T47D (cell line): ENCODE measurements around the gene MYOZ2.
"Not testable (repeated sequence)": the region's sequence is repeated elsewhere in the genome, so short reads cannot be mapped to it uniquely, and the experiment has no call there.

ENCODE experiments used
- DNase-seq, 2 experiments: peaks; one replicate each; pipeline versions ENCODE4 v3.0.0 to v3.0.0-alpha.2; 2011 to 2012; ENCODE audit warnings: low read depth in 1 of 2, low spot score in 1 of 2
- JUND ChIP-seq: IDR thresholded peaks from 2 replicates; pipeline ENCODE4 v1.6.1; 2012; ENCODE audit warnings: low read depth
- in situ Hi-C: cut with HindIII; loops from 2 replicates; pipeline ENCODE4 v1.10.0; 2016; ENCODE audit warnings: low sequenced_read_pairs, low pct_unique_long_range_greater_than_20kb

Gene MYOZ2

GRCh38 chr4:119138046-119138445 lies 2.4 kb downstream of the MYOZ2 start:
- DNase-seq, result no peak
- in situ Hi-C loops, result no loop called here
- TF ChIP-seq JUND, result no peak

GRCh38 chr4:119139311-119139710 lies 3.7 kb downstream of the MYOZ2 start:
- in situ Hi-C loops, result no loop called here
- DNase-seq, result no peak
- TF ChIP-seq JUND, result no peak

GRCh38 chr4:119139822-119140252 lies 4.2 kb downstream of the MYOZ2 start:
- in situ Hi-C loops, result no loop called here
- no peak for TF ChIP-seq JUND
- DNase-seq, result no peak

- in situ Hi-C loops, DNase-seq: not testable (repeated sequence)
Measured at GRCh38 chr4:119141283-119141682, 5.7 kb downstream of the MYOZ2 start.

- in situ Hi-C loops, result no loop called here
- no peak for DNase-seq
- TF ChIP-seq JUND, result no peak
Measured at GRCh38 chr4:119142833-119143232, 7.2 kb downstream of the MYOZ2 start.

- DNase-seq, in situ Hi-C loops: not testable (repeated sequence)
Measured at GRCh38 chr4:119143341-119143740, 7.7 kb downstream of the MYOZ2 start.

GRCh38 chr4:119149110-119149509 lies 13.5 kb downstream of the MYOZ2 start:
- in situ Hi-C loops, result no loop called here
- no peak for TF ChIP-seq JUND
- no peak for DNase-seq

- in situ Hi-C loops, result no loop called here
- TF ChIP-seq JUND, result no peak
- DNase-seq, result no peak
Measured at GRCh38 chr4:119151161-119151560, 15.5 kb downstream of the MYOZ2 start.

GRCh38 chr4:119152741-119153140 lies 17.1 kb downstream of the MYOZ2 start:
- DNase-seq, result no peak
- no peak for TF ChIP-seq JUND
- in situ Hi-C loops, result no loop called here

- TF ChIP-seq JUND, result no peak
- DNase-seq, result no peak
- in situ Hi-C loops, result no loop called here
Measured at GRCh38 chr4:119162174-119162573, 26.5 kb downstream of the MYOZ2 start.

GRCh38 chr4:119165767-119166166 lies 30.1 kb downstream of the MYOZ2 start:
- no peak for TF ChIP-seq JUND
- in situ Hi-C loops, result no loop called here
- no peak for DNase-seq

- TF ChIP-seq JUND, result no peak
- no peak for DNase-seq
- in situ Hi-C loops, result no loop called here
Measured at GRCh38 chr4:119170195-119170594, 34.6 kb downstream of the MYOZ2 start.

- no peak for TF ChIP-seq JUND
- in situ Hi-C loops, result no loop called here
Measured at GRCh38 chr4:119172223-119172622, 36.6 kb downstream of the MYOZ2 start.

GRCh38 chr4:119173729-119174361 lies 38.2 kb downstream of the MYOZ2 start:
- in situ Hi-C loops, DNase-seq: not testable (repeated sequence)

More at GRCh38 chr4:119172223-119172622, 36.6 kb downstream of the MYOZ2 start:
- no peak for DNase-seq

- DNase-seq, result no peak
- in situ Hi-C loops, result no loop called here
- no peak for TF ChIP-seq JUND
Measured at GRCh38 chr4:119179011-119179410, 43.4 kb downstream of the MYOZ2 start.
